MM.1S (cell line): ENCODE data around the gene MEF2C.

ENCODE experiments used
- CTCF ChIP-seq: fragments of 300-600 bp; sonication (generic); IDR thresholded peaks from 2 replicates; pipeline ENCODE4 v1.5.1; 2016; ENCODE audit warnings: antibody characterized with exemption, low read length, mixed read lengths
- EZH2 ChIP-seq: fragments of 300-600 bp; sonication (generic); optimal IDR thresholded peaks from 2 replicates; pipeline ENCODE3; 2017; ENCODE audit warnings: low read depth, mild to moderate bottlenecking, antibody characterized with exemption, low read length, mixed read lengths
- EZH2phosphoT487 ChIP-seq: fragments of 300-600 bp; sonication (generic); IDR thresholded peaks from 2 replicates; pipeline ENCODE4 v1.6.1; 2018; ENCODE audit warnings: antibody characterized with exemption, low read length

DNA sequence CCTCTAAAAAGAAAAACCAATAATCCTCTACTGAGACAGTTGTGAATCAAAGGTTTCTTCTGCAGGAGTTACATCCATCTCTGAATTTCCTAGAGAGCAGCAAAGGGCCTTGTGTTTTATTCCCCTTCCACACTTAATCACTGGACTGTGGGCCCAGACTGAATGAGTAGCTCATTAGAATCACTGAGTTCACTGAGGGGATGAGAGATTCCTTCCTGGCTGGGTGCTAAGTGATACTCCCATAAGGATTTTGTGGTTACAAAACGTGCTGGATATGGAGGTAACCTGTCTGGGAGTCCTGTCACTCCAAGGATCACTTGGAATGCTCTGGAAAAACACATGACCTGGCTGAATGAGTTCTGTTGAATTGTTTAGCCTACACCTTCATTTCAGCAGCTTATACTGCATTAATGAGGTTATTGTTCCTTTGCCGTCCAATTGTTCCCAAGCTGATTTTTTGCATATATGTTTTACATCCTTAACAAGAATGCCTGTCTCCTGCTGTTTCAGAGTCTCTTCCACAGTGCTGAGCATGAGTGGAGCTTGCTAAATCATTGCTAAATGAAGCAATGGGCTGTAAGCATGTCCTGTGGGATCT, 82.9 kb downstream of the MEF2C start:
- TF ChIP-seq CTCF (no peak), EZH2 (no peak), EZH2phosphoT487 (no peak)
